Measurements from ENCODE around the gene ARHGEF28. TPM values are rescaled to one million over a fixed set of nuclear protein-coding genes. Genes with fewer than 3 reads are reported as not detected.
A peak's percentile ranks its signal among the peaks of the same experiment; 100 is the strongest.

ARHGEF28 gene
- total and polyA plus RNA-seq, 10 of the 15 experiments (the other 5 are each of a cell fraction or from before 2014, with no cell fraction given): 0.10 to 0.72 (median 0.22) TPM; not detected in 2

DNA sequence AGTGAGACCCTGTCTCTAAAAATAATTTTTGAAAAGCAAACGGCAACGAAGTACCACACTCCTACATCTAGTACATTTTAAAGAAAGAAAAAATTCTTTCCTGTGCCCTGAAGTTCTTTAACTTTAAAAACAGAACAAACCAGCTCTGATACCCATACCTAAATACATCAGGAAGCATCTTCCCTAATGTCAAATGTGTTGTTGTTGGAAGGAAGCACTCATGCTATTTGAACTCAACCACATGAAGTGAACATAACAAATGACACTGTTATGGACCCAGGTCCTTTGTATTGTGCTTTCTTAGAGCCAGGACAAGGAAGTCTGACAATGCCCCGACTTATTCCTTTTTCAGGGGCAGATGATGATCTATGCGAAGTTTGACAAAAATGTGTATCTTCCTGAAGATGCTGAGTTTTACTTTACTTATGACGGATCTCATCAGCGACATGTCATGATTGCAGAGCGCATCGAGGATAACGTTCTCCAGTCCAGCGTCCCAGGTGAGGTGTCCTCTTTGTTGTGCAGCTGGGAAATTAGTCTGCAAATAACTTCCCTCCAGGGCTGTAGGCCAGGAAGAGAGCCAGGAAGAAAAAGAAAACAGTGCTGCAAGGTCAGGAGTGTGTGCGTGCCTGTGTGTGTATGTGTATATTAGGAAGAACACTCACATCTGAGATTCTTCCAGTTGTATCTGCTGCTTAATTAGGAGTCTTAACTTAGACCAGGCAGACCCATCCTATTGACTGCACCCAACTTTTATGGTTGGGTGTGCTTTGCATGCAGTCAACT lies 123.7 kb downstream of the ARHGEF28 start:
- ATAC-seq (no peak), FAIRE-seq (no peak), DNase-seq (ENCODE audit: low read depth, low spot score) (no peak)
- Histone ChIP-seq H3K9ac (ENCODE audit: control insufficient read depth, insufficient read depth, low read length) (no peak overlapping the region), H3K4me3 (no peak overlapping the region), H3K4me2 (ENCODE audit: control insufficient read depth, insufficient read depth) (no peak overlapping the region), H3K9me3 (replicated peaks; ENCODE audit: control insufficient read depth, insufficient read depth, low read length) (no peaks in the 10 kb centered on the region), H3K79me2 (ENCODE audit: control insufficient read depth, insufficient read depth, low read length) (no peaks in the 10 kb centered on the region), H2AFZ (ENCODE audit: control insufficient read depth, low read depth, low read length) (no peak overlapping the region), H3K4me1 (ENCODE audit: control insufficient read depth, insufficient read depth, low read length) (peaks cover 3% of the 10 kb centered on the region; the same call in 1 of the 2 replicates), H4K20me1 (ENCODE audit: control insufficient read depth, insufficient read depth) (no peaks in the 10 kb centered on the region), H3K36me3 (ENCODE audit: control insufficient read depth in 2 of 2, insufficient read depth in 2 of 2, low read length in 1 of 2) (no peaks in the 10 kb centered on the region), H3K27ac (ENCODE audit: control insufficient read depth, insufficient read depth) (no peak overlapping the region), H3K27me3 (replicated peaks in 1 of 2; ENCODE audit: control insufficient read depth in 2 of 2, insufficient read depth in 2 of 2, low read length in 1 of 2) (peaks cover 0 to 4% of the 10 kb centered on the region in 2 experiments; a peak in 2 of 4 replicates)
- in situ Hi-C loops (cut with MboI): no loop called here
- intact Hi-C loops (cut with micrococcal nuclease; ENCODE audit: unreplicated experiment): no loop called here
- POLR2A ChIA-PET: interaction anchor here (0.7 to 1.9 kb wide), 2 partner anchors 34 to 99 kb away, joined by 3 to 4 read pairs; no protein-coding TSS in a partner anchor
- SMC1A ChIA-PET (ENCODE audit: uncharacterized antibody, unreplicated experiment): interaction anchor here (0.6 to 2.6 kb wide), 9 partner anchors 10 to 158 kb away, joined by 3 to 15 read pairs (median 4); no protein-coding TSS in a partner anchor
- no peak for TF ChIP-seq DPF2 (IDR thresholded peaks at IDR 0.05)
- TF ChIP-seq, protein P1, sequence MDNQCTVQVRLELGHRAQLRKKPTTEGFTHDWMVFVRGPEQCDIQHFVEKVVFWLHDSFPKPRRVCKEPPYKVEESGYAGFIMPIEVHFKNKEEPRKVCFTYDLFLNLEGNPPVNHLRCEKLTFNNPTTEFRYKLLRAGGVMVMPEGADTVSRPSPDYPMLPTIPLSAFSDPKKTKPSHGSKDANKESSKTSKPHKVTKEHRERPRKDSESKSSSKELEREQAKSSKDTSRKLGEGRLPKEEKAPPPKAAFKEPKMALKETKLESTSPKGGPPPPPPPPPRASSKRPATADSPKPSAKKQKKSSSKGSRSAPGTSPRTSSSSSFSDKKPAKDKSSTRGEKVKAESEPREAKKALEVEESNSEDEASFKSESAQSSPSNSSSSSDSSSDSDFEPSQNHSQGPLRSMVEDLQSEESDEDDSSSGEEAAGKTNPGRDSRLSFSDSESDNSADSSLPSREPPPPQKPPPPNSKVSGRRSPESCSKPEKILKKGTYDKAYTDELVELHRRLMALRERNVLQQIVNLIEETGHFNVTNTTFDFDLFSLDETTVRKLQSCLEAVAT (IDR thresholded peaks at IDR 0.05): peak; percentile 47; the same call in 1 of the 2 replicates
- TF ChIP-seq MTA2 (IDR thresholded peaks at IDR 0.05; ENCODE audit: low read depth): 0 out of 2 replicates have a peak, but pooled peaks have one; percentile 12
- TF ChIP-seq EP300 (IDR thresholded peaks at IDR 0.05; ENCODE audit: borderline replicate concordance in 1 of 2, control insufficient read depth in 1 of 2, low read depth in 2 of 2, low read length in 2 of 2): no peak
- no peak for TF ChIP-seq SUPT20H (IDR thresholded peaks at IDR 0.05; ENCODE audit: borderline replicate concordance, control insufficient read depth, low read depth, low read length)
- RAD21 ChIA-PET (ENCODE audit: unreplicated experiment): interaction anchor here (1.4 to 3.5 kb wide), 5 partner anchors 33 to 56 kb away, joined by 3 to 31 read pairs (median 7); no protein-coding TSS in a partner anchor
- CTCF ChIA-PET: interaction anchor here (0.9 to 2.9 kb wide), 5 partner anchors 19 to 160 kb away, joined by 3 to 15 read pairs (median 6); no protein-coding TSS in a partner anchor
- no TSS peak for BruUV-seq (replicated peaks)
- 71% methylated on average over 11 of the region's 11 CpGs for WGBS (ENCODE audit: insufficient coverage, insufficient replicate concordance, low lambda C conversion rate, missing lambda C conversion rate)

Measured in GM12878 (cell line).